ENCODE measurements around the gene ABCF1. TPM values are rescaled to one million over a fixed set of nuclear protein-coding genes. Genes with fewer than 3 reads are reported as not detected.
A peak's percentile ranks its signal among the peaks of the same experiment; 100 is the strongest.

Gene ABCF1
- total and polyA plus RNA-seq, 9 of the 15 experiments (the other 6 are each of a cell fraction or from before 2014, with no cell fraction given) = 41.6 to 193 (median 102) TPM

- TF ChIP-seq RREB1 (CRISPR knock-in tag; IDR thresholded peaks at IDR 0.05) = peak; percentile 75
- TF ChIP-seq ZNF717 (CRISPR knock-in tag; IDR thresholded peaks at IDR 0.05) = no peak
- no peak; the same call in 1 of the 2 replicates for TF ChIP-seq MEF2A (IDR thresholded peaks at IDR 0.05; ENCODE audit: control insufficient read depth, low read depth, low read length)
- TF ChIP-seq ZNF146 (CRISPR knock-in tag; IDR thresholded peaks at IDR 0.05; ENCODE audit: unreplicated experiment) = no peak
- TF ChIP-seq ZBTB12 (CRISPR knock-in tag; IDR thresholded peaks at IDR 0.05) = peak; percentile 90
- no peak for TF ChIP-seq MCM3 (IDR thresholded peaks at IDR 0.05)
- peak; percentile 67 to 77 for TF ChIP-seq MNT (conservative IDR thresholded peaks at IDR 0.05)
- no peak for TF ChIP-seq TGIF2 (CRISPR knock-in tag; IDR thresholded peaks at IDR 0.05)
- no peak for TF ChIP-seq ZEB2 (IDR thresholded peaks at IDR 0.05)
- TF ChIP-seq, protein P1, sequence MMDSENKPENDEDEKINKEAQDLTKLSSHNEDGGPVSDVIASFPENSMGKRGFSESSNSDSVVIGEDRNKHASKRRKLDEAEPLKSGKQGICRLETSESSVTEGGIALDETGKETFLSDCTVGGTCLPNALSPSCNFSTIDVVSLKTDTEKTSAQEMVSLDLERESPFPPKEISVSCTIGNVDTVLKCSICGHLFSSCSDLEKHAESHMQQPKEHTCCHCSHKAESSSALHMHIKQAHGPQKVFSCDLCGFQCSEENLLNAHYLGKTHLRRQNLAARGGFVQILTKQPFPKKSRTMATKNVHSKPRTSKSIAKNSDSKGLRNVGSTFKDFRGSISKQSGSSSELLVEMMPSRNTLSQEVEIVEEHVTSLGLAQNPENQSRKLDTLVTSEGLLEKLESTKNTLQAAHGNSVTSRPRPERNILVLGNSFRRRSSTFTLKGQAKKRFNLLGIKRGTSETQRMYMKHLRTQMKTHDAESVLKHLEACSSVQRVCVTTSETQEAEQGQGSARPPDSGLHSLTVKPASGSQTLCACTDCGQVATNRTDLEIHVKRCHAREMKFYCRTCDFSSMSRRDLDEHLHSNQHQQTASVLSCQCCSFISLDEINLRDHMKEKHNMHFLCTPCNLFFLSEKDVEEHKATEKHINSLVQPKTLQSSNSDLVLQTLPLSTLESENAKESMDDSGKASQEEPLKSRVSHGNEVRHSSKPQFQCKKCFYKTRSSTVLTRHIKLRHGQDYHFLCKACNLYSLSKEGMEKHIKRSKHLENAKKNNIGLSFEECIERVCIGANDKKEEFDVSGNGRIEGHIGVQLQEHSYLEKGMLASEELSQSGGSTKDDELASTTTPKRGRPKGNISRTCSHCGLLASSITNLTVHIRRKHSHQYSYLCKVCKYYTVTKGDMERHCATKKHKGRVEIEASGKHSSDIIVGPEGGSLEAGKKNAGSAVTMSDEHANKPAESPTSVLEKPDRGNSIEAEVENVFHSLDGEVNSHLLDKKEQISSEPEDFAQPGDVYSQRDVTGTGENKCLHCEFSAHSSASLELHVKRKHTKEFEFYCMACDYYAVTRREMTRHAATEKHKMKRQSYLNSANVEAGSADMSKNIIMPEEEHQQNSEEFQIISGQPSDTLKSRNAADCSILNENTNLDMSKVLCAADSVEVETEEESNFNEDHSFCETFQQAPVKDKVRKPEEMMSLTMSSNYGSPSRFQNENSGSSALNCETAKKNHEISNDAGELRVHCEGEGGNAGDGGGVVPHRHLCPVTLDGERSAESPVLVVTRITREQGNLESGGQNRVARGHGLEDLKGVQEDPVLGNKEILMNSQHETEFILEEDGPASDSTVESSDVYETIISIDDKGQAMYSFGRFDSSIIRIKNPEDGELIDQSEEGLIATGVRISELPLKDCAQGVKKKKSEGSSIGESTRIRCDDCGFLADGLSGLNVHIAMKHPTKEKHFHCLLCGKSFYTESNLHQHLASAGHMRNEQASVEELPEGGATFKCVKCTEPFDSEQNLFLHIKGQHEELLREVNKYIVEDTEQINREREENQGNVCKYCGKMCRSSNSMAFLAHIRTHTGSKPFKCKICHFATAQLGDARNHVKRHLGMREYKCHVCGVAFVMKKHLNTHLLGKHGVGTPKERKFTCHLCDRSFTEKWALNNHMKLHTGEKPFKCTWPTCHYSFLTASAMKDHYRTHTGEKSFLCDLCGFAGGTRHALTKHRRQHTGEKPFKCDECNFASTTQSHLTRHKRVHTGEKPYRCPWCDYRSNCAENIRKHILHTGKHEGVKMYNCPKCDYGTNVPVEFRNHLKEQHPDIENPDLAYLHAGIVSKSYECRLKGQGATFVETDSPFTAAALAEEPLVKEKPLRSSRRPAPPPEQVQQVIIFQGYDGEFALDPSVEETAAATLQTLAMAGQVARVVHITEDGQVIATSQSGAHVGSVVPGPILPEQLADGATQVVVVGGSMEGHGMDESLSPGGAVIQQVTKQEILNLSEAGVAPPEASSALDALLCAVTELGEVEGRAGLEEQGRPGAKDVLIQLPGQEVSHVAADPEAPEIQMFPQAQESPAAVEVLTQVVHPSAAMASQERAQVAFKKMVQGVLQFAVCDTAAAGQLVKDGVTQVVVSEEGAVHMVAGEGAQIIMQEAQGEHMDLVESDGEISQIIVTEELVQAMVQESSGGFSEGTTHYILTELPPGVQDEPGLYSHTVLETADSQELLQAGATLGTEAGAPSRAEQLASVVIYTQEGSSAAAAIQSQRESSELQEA (IDR thresholded peaks at IDR 0.05; ENCODE audit: low read depth) = peak; percentile 36; the same call in 1 of the 2 replicates
These were observed 14.1 kb upstream of the ABCF1 start, which contains the start of gene PRR3 (continued) for GRCh38 chr6:30556906-30557682.

All from K562 (cell line).